Activated CD4-positive, alpha-beta T cell treated with anti-CD3 and anti-CD28 coated beads for 36 hours (primary cell): ENCODE measurements around the gene SERAC1. TPM values are rescaled to one million over a fixed set of nuclear protein-coding genes. Genes with fewer than 3 reads are reported as not detected.
"Not testable (repeated sequence)": the region's sequence is repeated elsewhere in the genome, so short reads cannot be mapped to it uniquely, and the experiment has no call there.

Experiments used
- ATAC-seq: fragments of 200-7000 bp; cut with Tn5 transposase; one replicate; pipeline ENCODE4 v1.10.0; 2021; ENCODE audit warnings: mild to moderate bottlenecking, moderate library complexity
- CTCF ChIA-PET: fragments of 350-600 bp; sonication (Branson Sonifier 250); formaldehyde crosslinking; loops from one replicate; lab custom pipeline; 2021; ENCODE audit warnings: antibody characterized with exemption; lab: Charles Lee
- POLR2A ChIA-PET: fragments of 350-600 bp; sonication (Branson Sonifier 250); formaldehyde crosslinking; loops from one replicate; lab custom pipeline; 2021; ENCODE audit warnings: antibody characterized with exemption, inconsistent platforms; lab: Charles Lee
- DNase-seq: peaks from one replicate; pipeline ENCODE4 v3.0.0-alpha.2; 2020
- H3K27ac Mint-ChIP-seq: one replicate; pipeline ENCODE4 v1.8.0; 2021; ENCODE audit warnings: mixed read lengths
- H3K27me3 Mint-ChIP-seq: one replicate; pipeline ENCODE4 v1.8.0; 2021; ENCODE audit warnings: mixed read lengths
- H3K36me3 Mint-ChIP-seq: one replicate; pipeline ENCODE4 v1.8.0; 2021; ENCODE audit warnings: low read depth, mixed read lengths
- H3K4me1 Mint-ChIP-seq: one replicate; pipeline ENCODE4 v1.8.0; 2021; ENCODE audit warnings: mixed read lengths
- H3K4me3 Mint-ChIP-seq: one replicate; pipeline ENCODE4 v1.8.0; 2021; ENCODE audit warnings: mild to moderate bottlenecking, moderate library complexity, mixed read lengths
- H3K9me3 Mint-ChIP-seq: one replicate; pipeline ENCODE4 v1.8.0; 2021; ENCODE audit warnings: low read depth, mixed read lengths
- intact Hi-C, 2 experiments: fragments of 100-400 bp; cut with DNase I in 1 of 2; cut with micrococcal nuclease in 1 of 2; formaldehyde crosslinking; loops; one replicate each; pipeline versions ENCODE4 v1.14.2 to v1.15.1; 2022 to 2024; cut with DNase I, micrococcal nuclease
- total RNA-seq, 2 experiments: library from RNA; stranded (reverse); gene quantifications; one replicate each; pipeline ENCODE4 v1.2.3, GENCODE V29; 2021

Gene SERAC1
- 1 to 10 TPM; 3.9 to 5.7 TPM for total RNA-seq

- ATAC-seq: peak; percentile 30
- intact Hi-C loops: loop anchor here (1.0 to 5.0 kb wide), 7 partner anchors 39 to 786 kb away; partner anchors contain the start of genes DYNLT1 (in 1 of the 2), TMEM181 (in 1 of the 2) and ZDHHC14 (in 1 of the 2)
- Mint-ChIP-seq H3K27ac (peak within 1 kb of the TSS; percentile 95), H3K4me1 (peaks cover 21% of the 10 kb centered on the region), H3K36me3 (peaks cover 17% of the 10 kb centered on the region), H3K4me3 (peak within 1 kb of the TSS; percentile 89), H3K27me3 (no peaks in the 10 kb centered on the region), H3K9me3 (no peaks in the 10 kb centered on the region)
- POLR2A ChIA-PET: interaction anchor here (0.7 kb wide), 1 partner anchor 11 kb away, joined by 5 read pairs; no protein-coding TSS in a partner anchor
- CTCF ChIA-PET: interaction anchor here (0.6 kb wide), 1 partner anchor 187 kb away, joined by 3 read pairs; no protein-coding TSS in a partner anchor
- DNase-seq: no peak
Measured at GRCh38 chr6:158168040-158168289, at the start of gene SERAC1. Gene SERAC1 (minus strand): TSS chr6:158168262. CDS start chr6:158158363, 9,899 bp downstream.

- peak; percentile 75 for DNase-seq
- no peaks in the 10 kb centered on the region for H3K27me3 Mint-ChIP-seq
- H3K27ac Mint-ChIP-seq: no peak overlapping the region
- intact Hi-C loops: loop anchor here (1.0 to 10.0 kb wide), 5 partner anchors 348 to 921 kb away; partner anchors contain the start of gene TMEM181 (in 1 of the 2)
- no peaks in the 10 kb centered on the region for H3K9me3 Mint-ChIP-seq
- CTCF ChIA-PET: interaction anchor here (0.6 to 3.6 kb wide), 40 partner anchors 9 to 757 kb away, joined by 3 to 23 read pairs (median 4); no protein-coding TSS in a partner anchor
- POLR2A ChIA-PET: interaction anchor here (0.6 kb wide), 1 partner anchor 195 kb away, joined by 3 read pairs; no protein-coding TSS in a partner anchor
- peak; percentile 97 for ATAC-seq
- H3K36me3 Mint-ChIP-seq: no peaks in the 10 kb centered on the region
- H3K4me1 Mint-ChIP-seq: peaks cover 10% of the 10 kb centered on the region
- no peak overlapping the region for H3K4me3 Mint-ChIP-seq
Measured at GRCh38 chr6:158213925-158214674, 46.0 kb upstream of the SERAC1 start.

DNA sequence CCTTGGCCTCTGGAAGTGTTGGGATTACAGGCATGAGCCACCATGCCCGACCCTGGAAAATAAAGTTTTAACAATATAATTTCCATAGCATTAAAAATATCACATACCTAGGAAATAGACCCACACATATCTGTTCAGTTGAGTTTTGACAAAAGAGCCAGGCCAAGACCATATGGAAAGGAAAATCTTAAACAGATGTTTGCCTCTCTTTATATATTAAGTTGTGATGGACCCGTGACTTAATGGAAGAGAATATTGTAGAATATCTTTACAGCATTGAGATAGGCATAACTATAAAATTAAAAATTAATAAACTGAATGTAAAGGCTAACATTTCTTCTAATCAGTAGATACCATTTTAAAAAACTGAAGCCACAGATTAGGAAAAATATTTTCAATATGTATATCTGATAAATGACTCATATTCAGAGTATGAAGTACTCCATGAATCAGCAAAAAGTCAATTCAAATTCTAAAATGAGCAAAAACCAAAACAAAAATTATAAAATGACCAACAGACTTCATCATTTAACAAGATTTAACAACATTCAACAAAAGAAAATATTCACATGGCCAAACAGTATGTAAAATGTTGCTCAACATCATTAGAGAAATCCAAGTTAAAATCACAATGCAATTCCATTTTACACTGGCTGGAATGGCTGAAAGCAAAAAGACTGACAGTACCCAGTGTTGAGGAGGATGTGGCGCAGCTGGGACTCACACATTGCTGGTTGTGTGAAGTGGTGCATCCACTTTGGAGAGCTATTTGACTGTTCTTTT lies 43.4 kb upstream of the SERAC1 start:
- H3K9me3 Mint-ChIP-seq: no peaks in the 10 kb centered on the region
- no peak overlapping the region for H3K27ac Mint-ChIP-seq
- ChIA-PET CTCF (interaction anchor here (0.6 to 3.6 kb wide), 4 partner anchors 9 to 397 kb away, joined by 3 to 23 read pairs (median 4); no protein-coding TSS in a partner anchor), POLR2A (interaction anchor here (0.9 kb wide), 1 partner anchor 418 kb away, joined by 4 read pairs; no protein-coding TSS in a partner anchor)
- intact Hi-C loops: loop anchor here in 1 of 2 experiments (5.0 to 10.0 kb wide), 2 partner anchors 351 to 923 kb away; partner anchors contain the start of gene TMEM181
- H3K4me3 Mint-ChIP-seq: no peak overlapping the region
- peaks cover 2% of the 10 kb centered on the region for H3K36me3 Mint-ChIP-seq
- peaks cover 32% of the 10 kb centered on the region for H3K4me1 Mint-ChIP-seq
- DNase-seq (peak; percentile 43), ATAC-seq (no peak)
- peaks cover 4% of the 10 kb centered on the region for H3K27me3 Mint-ChIP-seq

GRCh38 chr6:158209582-158210333 lies 41.7 kb upstream of the SERAC1 start:
- H3K4me3 Mint-ChIP-seq, H3K27me3 Mint-ChIP-seq, H3K27ac Mint-ChIP-seq, H3K9me3 Mint-ChIP-seq, POLR2A ChIA-PET, H3K36me3 Mint-ChIP-seq, ATAC-seq: not testable (repeated sequence)
- peaks cover 34% of the 10 kb centered on the region for H3K4me1 Mint-ChIP-seq
- peak; percentile 17 for DNase-seq
- intact Hi-C loops: loop anchor here (5.0 to 10.0 kb wide), 4 partner anchors 65 to 925 kb away; partner anchors contain the start of gene TMEM181 (in 1 of the 2)
- CTCF ChIA-PET: interaction anchor here (0.7 to 1.8 kb wide), 2 partner anchors 8 to 12 kb away, joined by 3 to 9 read pairs; no protein-coding TSS in a partner anchor

DNA sequence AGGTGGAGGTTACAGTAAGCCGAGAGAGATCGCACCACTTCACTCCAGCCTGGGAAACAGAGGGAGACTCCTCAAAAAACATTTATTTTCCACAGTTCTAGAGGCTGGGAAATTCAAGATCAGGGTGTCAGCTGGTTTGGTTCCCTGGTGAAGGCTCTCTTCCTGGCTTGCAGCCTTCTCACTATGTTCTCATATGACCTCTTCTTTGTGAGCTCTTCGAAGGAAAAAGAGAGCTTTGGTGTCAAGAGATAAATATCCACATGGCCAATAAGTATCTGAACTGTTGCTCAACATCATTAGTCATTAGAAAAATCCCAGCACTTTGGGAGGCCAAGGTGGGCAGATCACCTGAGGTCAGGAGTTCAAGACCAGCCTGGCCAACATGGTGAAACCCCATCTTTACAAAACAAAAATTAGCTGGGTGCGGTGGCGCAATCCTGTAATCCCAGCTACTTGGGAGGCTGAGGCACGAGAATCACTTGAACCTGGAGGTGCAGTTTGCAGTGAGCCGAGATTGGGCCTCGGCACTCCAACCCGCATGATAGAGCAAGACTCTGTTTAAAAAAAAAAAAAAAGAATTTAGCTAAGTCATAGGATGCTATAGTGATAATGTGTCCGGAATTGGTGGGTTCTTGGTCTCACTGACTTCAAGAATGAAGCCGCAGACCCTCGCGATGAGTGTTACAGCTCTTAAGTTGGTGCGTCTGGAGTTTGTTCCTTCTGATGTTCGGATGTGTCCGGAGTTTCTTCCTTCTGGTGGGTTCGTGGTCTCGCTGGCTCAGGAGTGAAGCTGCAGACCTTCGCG lies 40.4 kb upstream of the SERAC1 start:
- DNase-seq, H3K9me3 Mint-ChIP-seq, ATAC-seq, H3K27me3 Mint-ChIP-seq, H3K36me3 Mint-ChIP-seq: not testable (repeated sequence)
- Mint-ChIP-seq H3K4me1 (peaks cover 32% of the 10 kb centered on the region), H3K4me3 (peak overlapping the region; percentile 34), H3K27ac (peak overlapping the region; percentile 90)
- ChIA-PET CTCF (interaction anchor here (1.1 to 3.2 kb wide), 4 partner anchors 11 to 483 kb away, joined by 3 to 9 read pairs (median 6); no protein-coding TSS in a partner anchor), POLR2A (interaction anchor here (0.6 to 1.4 kb wide), 4 partner anchors 20 to 441 kb away, joined by 3 to 6 read pairs (median 4); partner anchors contain the start of gene SYTL3)
- intact Hi-C loops: loop anchor here (1.0 to 10.0 kb wide), 3 partner anchors 24 to 446 kb away; no protein-coding TSS in a partner anchor

- CTCF ChIA-PET: interaction anchor here (0.6 to 3.2 kb wide), 4 partner anchors 10 to 484 kb away, joined by 3 to 9 read pairs (median 3); no protein-coding TSS in a partner anchor
- peaks cover 32% of the 10 kb centered on the region for H3K4me1 Mint-ChIP-seq
Measured at GRCh38 chr6:158207422-158207788, 39.3 kb upstream of the SERAC1 start.

GRCh38 chr6:158206740-158207421 lies 38.8 kb upstream of the SERAC1 start:
- peak overlapping the region; percentile 90 for H3K27ac Mint-ChIP-seq
- peaks cover 32% of the 10 kb centered on the region for H3K4me1 Mint-ChIP-seq
- ChIA-PET CTCF (interaction anchor here (0.6 to 3.2 kb wide), 5 partner anchors 10 to 484 kb away, joined by 3 to 9 read pairs (median 3); no protein-coding TSS in a partner anchor), POLR2A (interaction anchor here (0.7 kb wide), 1 partner anchor 64 kb away, joined by 4 read pairs; no protein-coding TSS in a partner anchor)
- H3K9me3 Mint-ChIP-seq: no peaks in the 10 kb centered on the region
- DNase-seq (no peak), ATAC-seq (no peak)
- peaks cover 2% of the 10 kb centered on the region for H3K36me3 Mint-ChIP-seq
- intact Hi-C loops: loop anchor here (1.0 to 10.0 kb wide), 10 partner anchors 21 to 646 kb away; partner anchors contain the start of genes GTF2H5 (in 2 of the 2) and SERAC1 (in 2 of the 2)
- H3K27me3 Mint-ChIP-seq: peaks cover 5% of the 10 kb centered on the region
- peak overlapping the region; percentile 15 for H3K4me3 Mint-ChIP-seq

More at GRCh38 chr6:158207422-158207788, 39.3 kb upstream of the SERAC1 start:
- intact Hi-C loops: loop anchor here (1.0 to 10.0 kb wide), 10 partner anchors 21 to 645 kb away; partner anchors contain the start of genes GTF2H5 (in 2 of the 2) and SERAC1 (in 2 of the 2)
- DNase-seq (peak; percentile 57), ATAC-seq (peak; percentile 95)
- Mint-ChIP-seq H3K9me3 (no peaks in the 10 kb centered on the region), H3K27ac (peak overlapping the region; percentile 90), H3K4me3 (peak overlapping the region; percentile 15), H3K27me3 (peaks cover 5% of the 10 kb centered on the region), H3K36me3 (peaks cover 2% of the 10 kb centered on the region)
- POLR2A ChIA-PET: interaction anchor here (0.6 to 1.4 kb wide), 6 partner anchors 40 to 446 kb away, joined by 3 to 10 read pairs (median 4); partner anchors contain the start of gene SYTL3

GRCh38 chr6:158205169-158205944 lies 37.3 kb upstream of the SERAC1 start:
- ATAC-seq: no peak
- CTCF ChIA-PET: interaction anchor here (0.6 to 3.2 kb wide), 6 partner anchors 8 to 152 kb away, joined by 3 to 9 read pairs (median 4); no protein-coding TSS in a partner anchor
- POLR2A ChIA-PET: no interaction called here

More at GRCh38 chr6:158205169-158205944, 37.3 kb upstream of the SERAC1 start:
- Mint-ChIP-seq H3K4me1 (peaks cover 36% of the 10 kb centered on the region), H3K27ac (no peak overlapping the region), H3K9me3 (no peaks in the 10 kb centered on the region), H3K36me3 (peaks cover 2% of the 10 kb centered on the region), H3K27me3 (peaks cover 5% of the 10 kb centered on the region), H3K4me3 (no peak overlapping the region)
- intact Hi-C loops: loop anchor here (5.0 to 10.0 kb wide), 2 partner anchors 61 to 443 kb away; no protein-coding TSS in a partner anchor
- DNase-seq: peak; percentile 17
